Upper lobe of left lung (tissue), 4 donors: Measurements from ENCODE around the gene GAMT.

Experiments
- EP300 ChIP-seq, 4 donors: sonication (generic); formaldehyde crosslinking; IDR thresholded peaks; one replicate each; pipeline ENCODE4 v1.5.1; 2017; ENCODE audit warnings: antibody characterized with exemption in 4 of 4, control low read depth in 2 of 4
- POLR2A ChIP-seq, 4 donors: fragments of 450-650 bp; IDR thresholded peaks; one replicate each; pipeline ENCODE4 v1.5.1; 2016 to 2017; ENCODE audit warnings: antibody characterized with exemption in 4 of 4, mild to moderate bottlenecking in 2 of 4
- POLR2AphosphoS5 ChIP-seq, 2 donors: sonication (generic); formaldehyde crosslinking; IDR thresholded peaks; one replicate each; pipeline ENCODE4 v1.5.1; 2017; ENCODE audit warnings: antibody characterized with exemption in 2 of 2
- TF ChIP-seq, protein P1 (sequence below), 6 experiments: fragments of 450-650 bp in 4 of 6; fragments of 200-600 bp in 2 of 6; sonication (generic) in 2 of 6; IDR thresholded peaks; one replicate each; pipeline ENCODE4 v1.5.1; 2016 to 2019; ENCODE audit warnings: antibody characterized with exemption in 6 of 6

DNA sequence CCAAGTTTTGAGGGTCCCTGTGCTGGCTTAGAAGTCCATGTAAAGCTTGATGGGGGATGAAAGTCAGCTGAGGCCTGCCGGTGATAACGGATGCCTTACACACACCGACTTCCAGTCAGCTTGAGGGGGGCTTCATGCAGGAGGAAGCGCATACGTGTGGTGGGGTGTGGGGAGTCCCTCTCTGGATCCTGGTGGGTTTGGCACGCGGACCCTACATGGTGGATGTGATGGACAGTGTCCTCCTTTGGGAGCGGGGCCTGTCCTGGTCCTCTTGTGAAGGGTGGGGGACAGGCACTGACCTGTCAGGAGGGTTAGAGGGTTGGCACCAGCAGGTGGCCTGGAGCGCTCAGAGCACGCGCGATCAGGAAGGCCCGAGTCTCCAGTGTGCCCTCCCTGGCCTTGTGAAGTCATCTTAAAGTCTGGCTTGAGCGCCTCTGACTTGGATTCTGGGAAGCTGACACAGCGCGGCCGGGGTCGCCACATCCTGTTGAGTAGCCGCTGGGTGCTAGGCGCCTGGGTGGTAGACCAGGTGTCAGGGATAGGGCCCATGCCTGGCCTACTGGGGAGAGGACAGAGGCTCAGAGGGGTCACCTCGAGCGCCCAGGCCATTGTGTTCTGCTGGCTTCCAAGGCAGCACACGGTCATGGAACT is 8.9 kb upstream of the GAMT start:
- TF ChIP-seq, protein P1, sequence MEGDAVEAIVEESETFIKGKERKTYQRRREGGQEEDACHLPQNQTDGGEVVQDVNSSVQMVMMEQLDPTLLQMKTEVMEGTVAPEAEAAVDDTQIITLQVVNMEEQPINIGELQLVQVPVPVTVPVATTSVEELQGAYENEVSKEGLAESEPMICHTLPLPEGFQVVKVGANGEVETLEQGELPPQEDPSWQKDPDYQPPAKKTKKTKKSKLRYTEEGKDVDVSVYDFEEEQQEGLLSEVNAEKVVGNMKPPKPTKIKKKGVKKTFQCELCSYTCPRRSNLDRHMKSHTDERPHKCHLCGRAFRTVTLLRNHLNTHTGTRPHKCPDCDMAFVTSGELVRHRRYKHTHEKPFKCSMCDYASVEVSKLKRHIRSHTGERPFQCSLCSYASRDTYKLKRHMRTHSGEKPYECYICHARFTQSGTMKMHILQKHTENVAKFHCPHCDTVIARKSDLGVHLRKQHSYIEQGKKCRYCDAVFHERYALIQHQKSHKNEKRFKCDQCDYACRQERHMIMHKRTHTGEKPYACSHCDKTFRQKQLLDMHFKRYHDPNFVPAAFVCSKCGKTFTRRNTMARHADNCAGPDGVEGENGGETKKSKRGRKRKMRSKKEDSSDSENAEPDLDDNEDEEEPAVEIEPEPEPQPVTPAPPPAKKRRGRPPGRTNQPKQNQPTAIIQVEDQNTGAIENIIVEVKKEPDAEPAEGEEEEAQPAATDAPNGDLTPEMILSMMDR (IDR thresholded peaks at IDR 0.05): no peak
- no peak for TF ChIP-seq POLR2A (IDR thresholded peaks at IDR 0.05)
- peak in 1 of 2 donors; percentile 37 for TF ChIP-seq POLR2AphosphoS5 (IDR thresholded peaks at IDR 0.05)
- no peak for TF ChIP-seq EP300 (IDR thresholded peaks at IDR 0.05)
